Osteocyte (in vitro differentiated cells): ENCODE data around the gene LILRB5. TPM values are rescaled to one million over a fixed set of nuclear protein-coding genes. Genes with fewer than 3 reads are reported as not detected.
A peak's percentile ranks its signal among the peaks of the same experiment; 100 is the strongest.
"Not testable (repeated sequence)": the region's sequence is repeated elsewhere in the genome, so short reads cannot be mapped to it uniquely, and the experiment has no call there.

Experiments
- DNase-seq: peaks from one replicate; pipeline ENCODE4 v3.0.0; 2021; ENCODE audit warnings: mixed read lengths; ENCODE audit not compliant: unreplicated experiment; ENCODE audit errors: extremely low spot score
- H3K27ac Mint-ChIP-seq: one replicate; pipeline ENCODE4 v1.8.0; 2021; ENCODE audit warnings: mild to moderate bottlenecking, mixed read lengths; ENCODE audit not compliant: unreplicated experiment
- H3K27me3 Mint-ChIP-seq: one replicate; pipeline ENCODE4 v1.8.0; 2021; ENCODE audit warnings: mixed read lengths; ENCODE audit not compliant: unreplicated experiment
- H3K36me3 Mint-ChIP-seq: one replicate; pipeline ENCODE4 v1.8.0; 2021; ENCODE audit warnings: mixed read lengths; ENCODE audit not compliant: unreplicated experiment
- H3K4me1 Mint-ChIP-seq: one replicate; pipeline ENCODE4 v1.8.0; 2021; ENCODE audit warnings: mixed read lengths; ENCODE audit not compliant: unreplicated experiment
- H3K4me3 Mint-ChIP-seq: one replicate; pipeline ENCODE4 v1.8.0; 2021; ENCODE audit warnings: mild to moderate bottlenecking, moderate library complexity, mixed read lengths; ENCODE audit not compliant: unreplicated experiment
- H3K9me3 Mint-ChIP-seq: one replicate; pipeline ENCODE4 v1.8.0; 2021; ENCODE audit warnings: mixed read lengths; ENCODE audit not compliant: unreplicated experiment
- total RNA-seq: library from RNA; stranded (reverse); gene quantifications from 2 replicates; pipeline ENCODE4 v1.2.1, GENCODE V29; 2021
- TF ChIP-seq, protein P1 (sequence below): fragments of 200-600 bp; sonication (generic); IDR thresholded peaks from 2 replicates; pipeline ENCODE4 v1.5.0; 2021; ENCODE audit warnings: antibody characterized with exemption, mild to moderate bottlenecking, moderate library complexity

The LILRB5 gene
- total RNA-seq, 1 donor from 2014 or later: not detected

- Mint-ChIP-seq H3K4me1 (no peaks in the 10 kb centered on the region), H3K36me3 (no peaks in the 10 kb centered on the region), H3K27ac (no peak overlapping the region), H3K4me3 (no peak overlapping the region), H3K27me3 (no peaks in the 10 kb centered on the region), H3K9me3 (no peaks in the 10 kb centered on the region)
- TF ChIP-seq, protein P1, sequence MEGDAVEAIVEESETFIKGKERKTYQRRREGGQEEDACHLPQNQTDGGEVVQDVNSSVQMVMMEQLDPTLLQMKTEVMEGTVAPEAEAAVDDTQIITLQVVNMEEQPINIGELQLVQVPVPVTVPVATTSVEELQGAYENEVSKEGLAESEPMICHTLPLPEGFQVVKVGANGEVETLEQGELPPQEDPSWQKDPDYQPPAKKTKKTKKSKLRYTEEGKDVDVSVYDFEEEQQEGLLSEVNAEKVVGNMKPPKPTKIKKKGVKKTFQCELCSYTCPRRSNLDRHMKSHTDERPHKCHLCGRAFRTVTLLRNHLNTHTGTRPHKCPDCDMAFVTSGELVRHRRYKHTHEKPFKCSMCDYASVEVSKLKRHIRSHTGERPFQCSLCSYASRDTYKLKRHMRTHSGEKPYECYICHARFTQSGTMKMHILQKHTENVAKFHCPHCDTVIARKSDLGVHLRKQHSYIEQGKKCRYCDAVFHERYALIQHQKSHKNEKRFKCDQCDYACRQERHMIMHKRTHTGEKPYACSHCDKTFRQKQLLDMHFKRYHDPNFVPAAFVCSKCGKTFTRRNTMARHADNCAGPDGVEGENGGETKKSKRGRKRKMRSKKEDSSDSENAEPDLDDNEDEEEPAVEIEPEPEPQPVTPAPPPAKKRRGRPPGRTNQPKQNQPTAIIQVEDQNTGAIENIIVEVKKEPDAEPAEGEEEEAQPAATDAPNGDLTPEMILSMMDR: no peak
- DNase-seq: peak; percentile 32
Observed at GRCh38 chr19:54282686-54283470, 25.8 kb upstream of the LILRB5 start.

DNA sequence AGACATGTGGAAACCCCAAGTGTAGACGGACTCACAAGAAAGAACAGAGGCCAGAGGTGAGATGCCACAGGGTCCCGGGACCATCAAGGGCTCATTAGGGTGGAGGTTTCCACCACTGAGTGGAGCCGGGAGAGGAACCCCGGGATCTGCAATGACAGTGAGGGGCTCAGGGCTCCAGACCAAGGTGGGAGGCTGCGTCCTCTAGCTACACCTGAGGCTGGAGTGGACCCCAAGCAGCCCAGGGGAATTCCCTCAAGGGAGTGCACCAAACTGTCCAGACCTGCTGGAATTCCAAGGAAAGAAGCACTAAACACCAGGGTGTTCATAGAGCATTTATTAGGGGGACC lies 24.6 kb upstream of the LILRB5 start:
- not testable (repeated sequence) for H3K9me3 Mint-ChIP-seq, H3K4me1 Mint-ChIP-seq, H3K27ac Mint-ChIP-seq, H3K36me3 Mint-ChIP-seq, H3K4me3 Mint-ChIP-seq, H3K27me3 Mint-ChIP-seq
- peak; percentile 72 for DNase-seq

GRCh38 chr19:54281007-54281728 lies 24.1 kb upstream of the LILRB5 start, which contains the start of gene LILRB2:
TSS of gene LILRB2 (minus strand) at chr19:54281110. CDS start at chr19:54280496, 614 bp downstream.
- Mint-ChIP-seq H3K9me3 (no peaks in the 10 kb centered on the region), H3K27ac (no peak within 1 kb of the TSS), H3K4me3 (no peak within 1 kb of the TSS), H3K36me3 (no peaks in the 10 kb centered on the region), H3K27me3 (no peaks in the 10 kb centered on the region), H3K4me1 (no peaks in the 10 kb centered on the region)
- TF ChIP-seq, protein P1: no peak
- DNase-seq: peak; percentile 56

DNA sequence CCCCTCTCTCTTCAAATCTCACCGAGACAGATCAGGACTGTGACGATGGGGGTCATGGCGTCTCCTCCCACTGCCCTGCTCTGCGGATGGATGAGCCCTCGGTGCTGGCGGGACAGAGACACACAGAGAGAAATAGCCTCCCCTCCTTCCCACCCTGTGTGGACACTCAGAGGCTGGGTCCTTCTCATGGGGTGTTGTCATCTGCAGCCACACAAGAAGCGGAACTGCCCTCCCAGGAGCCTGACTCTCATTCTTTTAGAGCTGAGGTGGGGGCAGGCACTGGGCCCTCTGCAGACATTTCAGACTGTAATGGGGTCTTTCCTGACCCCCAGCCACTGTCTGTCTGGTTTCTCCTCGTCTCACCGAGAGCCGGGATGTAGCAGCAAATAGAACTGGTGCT lies 23.4 kb upstream of the LILRB5 start:
- not testable (repeated sequence) for H3K27me3 Mint-ChIP-seq, H3K36me3 Mint-ChIP-seq, H3K27ac Mint-ChIP-seq, H3K9me3 Mint-ChIP-seq, H3K4me1 Mint-ChIP-seq, DNase-seq, H3K4me3 Mint-ChIP-seq

GRCh38 chr19:54280025-54280424 lies 23.0 kb upstream of the LILRB5 start:
- not testable (repeated sequence) for H3K4me1 Mint-ChIP-seq, H3K27ac Mint-ChIP-seq, H3K27me3 Mint-ChIP-seq, H3K4me3 Mint-ChIP-seq, H3K9me3 Mint-ChIP-seq, H3K36me3 Mint-ChIP-seq
- DNase-seq: peak; percentile 76

DNA sequence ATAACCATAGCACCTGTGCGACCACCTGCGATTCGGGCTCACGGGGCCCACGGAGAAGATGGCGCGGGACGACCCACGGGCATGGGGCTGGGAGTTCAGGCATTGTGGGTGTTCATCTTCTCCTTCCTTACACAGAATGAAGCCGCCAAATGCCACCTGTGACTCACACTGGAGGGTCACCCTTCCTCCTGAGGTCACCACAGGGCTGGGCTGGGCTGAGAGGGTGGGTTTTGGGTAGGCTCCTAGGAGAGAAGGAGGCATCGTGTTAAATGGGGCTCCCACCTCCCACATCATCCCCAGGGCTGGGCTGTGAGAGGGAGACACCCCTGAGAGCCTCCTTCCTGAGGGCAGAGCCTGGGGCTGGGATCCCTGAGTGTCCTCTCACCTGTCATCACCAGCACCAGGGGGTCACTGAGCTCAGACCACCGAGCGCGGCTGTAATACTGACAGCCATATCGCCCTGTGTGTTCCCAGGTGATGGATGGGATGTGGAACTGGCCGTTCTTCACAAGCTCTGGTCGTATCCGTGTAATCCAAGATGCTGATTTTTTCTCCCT lies 22.4 kb upstream of the LILRB5 start:
- DNase-seq: peak; percentile 74
- Mint-ChIP-seq H3K4me3 (no peak overlapping the region), H3K9me3 (no peaks in the 10 kb centered on the region), H3K36me3 (no peaks in the 10 kb centered on the region), H3K4me1 (peaks cover 2% of the 10 kb centered on the region), H3K27ac (no peak overlapping the region), H3K27me3 (peaks cover 4% of the 10 kb centered on the region)
- TF ChIP-seq, protein P1: no peak

- H3K27me3 Mint-ChIP-seq, H3K4me3 Mint-ChIP-seq, H3K36me3 Mint-ChIP-seq, H3K4me1 Mint-ChIP-seq, H3K27ac Mint-ChIP-seq, H3K9me3 Mint-ChIP-seq: not testable (repeated sequence)
- peak; percentile 60 for DNase-seq
Observed at GRCh38 chr19:54278571-54279195, 21.6 kb upstream of the LILRB5 start.

DNA sequence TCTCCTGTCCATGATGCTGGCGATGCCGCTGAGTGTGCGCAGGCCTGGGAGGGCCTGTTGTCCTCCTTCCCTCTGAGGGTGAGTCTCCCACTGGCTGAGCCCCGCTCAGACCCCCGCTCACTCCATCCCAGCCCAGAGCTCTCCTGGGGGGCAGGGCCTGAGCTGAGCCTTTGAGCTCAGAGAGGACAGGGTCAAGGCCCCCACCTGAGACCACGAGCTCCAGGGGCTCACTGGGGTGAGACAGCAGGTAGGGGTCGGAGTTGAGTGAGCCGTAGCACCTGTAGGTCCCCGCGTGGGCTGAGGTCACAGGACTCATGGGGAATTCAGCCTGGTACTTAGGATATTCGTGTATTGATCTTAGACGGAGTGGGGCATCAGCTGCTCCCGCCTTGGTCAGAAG lies 21.0 kb upstream of the LILRB5 start:
- not testable (repeated sequence) for H3K36me3 Mint-ChIP-seq, H3K27ac Mint-ChIP-seq, H3K27me3 Mint-ChIP-seq, H3K4me1 Mint-ChIP-seq, DNase-seq, H3K4me3 Mint-ChIP-seq, H3K9me3 Mint-ChIP-seq

DNA sequence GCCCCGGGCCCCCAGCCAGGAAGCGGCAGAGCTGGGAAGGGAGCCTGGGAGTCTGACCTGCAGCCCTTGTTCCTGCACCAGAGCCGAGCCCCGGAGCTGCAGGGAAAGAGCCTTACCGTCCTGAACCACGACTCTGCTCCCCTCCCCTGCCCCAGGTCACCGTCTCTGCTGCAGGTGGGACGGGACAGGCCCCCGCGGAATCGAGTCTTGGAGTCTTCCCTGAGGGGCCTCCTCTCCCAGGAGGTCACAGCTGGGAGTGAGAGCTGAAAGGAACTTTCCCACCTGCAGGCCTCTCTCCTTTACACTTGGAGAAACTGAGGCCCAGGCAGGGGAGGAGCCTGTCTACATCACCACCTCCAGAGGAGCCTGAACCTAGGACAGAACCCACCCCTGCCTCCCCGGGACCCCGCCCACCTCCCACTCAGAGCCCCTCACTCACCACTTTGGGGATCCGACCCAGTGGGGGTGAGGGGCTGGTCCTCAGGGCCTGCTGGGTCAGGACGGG lies 20.1 kb upstream of the LILRB5 start:
- H3K9me3 Mint-ChIP-seq, H3K36me3 Mint-ChIP-seq, H3K27me3 Mint-ChIP-seq, H3K4me3 Mint-ChIP-seq, H3K27ac Mint-ChIP-seq, H3K4me1 Mint-ChIP-seq: not testable (repeated sequence)
- DNase-seq: peak; percentile 53
